SU-DHL-6 (cell line): Measurements from ENCODE around the gene SAPCD2.

ENCODE experiments used
- H2AFZ ChIP-seq: fragments of 200-600 bp; sonication (generic); 2 replicates; pipeline ENCODE4 v1.6.1; 2014; ENCODE audit warnings: low read depth, mild to moderate bottlenecking, moderate library complexity, mixed read lengths, antibody characterized with exemption, low read length; ENCODE audit not compliant: severe bottlenecking
- H3F3A ChIP-seq: fragments of 200-600 bp; shearing (Covaris generic); 2 replicates; pipeline ENCODE4 v1.6.0; 2016; ENCODE audit warnings: antibody characterized with exemption, mild to moderate bottlenecking; ENCODE audit not compliant: insufficient read depth
- H3K27ac ChIP-seq: fragments of 200-600 bp; sonication (generic); 2 replicates; pipeline ENCODE4 v1.5.1; 2016; ENCODE audit warnings: low read depth, mild to moderate bottlenecking, low read length, moderate library complexity, mixed read lengths
- H3K27me3 ChIP-seq: fragments of 200-600 bp; sonication (generic), shearing (Covaris generic); 2 replicates; pipeline ENCODE4 v1.6.0; 2014; ENCODE audit warnings: mild to moderate bottlenecking, low read length
- H3K36me3 ChIP-seq: fragments of 200-600 bp; sonication (generic); 2 replicates; pipeline ENCODE4 v1.6.1; 2014; ENCODE audit warnings: mild to moderate bottlenecking, low read length, mixed read lengths
- H3K4me2 ChIP-seq: fragments of 300-600, 200-600 bp; shearing (Covaris generic), sonication (generic); 2 replicates; pipeline ENCODE4 v1.6.0; 2014; ENCODE audit warnings: low read length, low read depth, mild to moderate bottlenecking; ENCODE audit not compliant: poor library complexity, severe bottlenecking
- H3K4me3 ChIP-seq: fragments of 200-600 bp; sonication (generic); 2 replicates; pipeline ENCODE4 v1.5.1; 2014; ENCODE audit warnings: antibody characterized with exemption, low read length, mild to moderate bottlenecking, mixed read lengths; ENCODE audit not compliant: insufficient read depth, poor library complexity, severe bottlenecking
- H3K79me2 ChIP-seq: fragments of 200-600 bp; sonication (generic); 2 replicates; pipeline ENCODE4 v1.6.1; 2014; ENCODE audit warnings: mild to moderate bottlenecking, low read length, moderate library complexity; ENCODE audit not compliant: insufficient read depth
- H3K9ac ChIP-seq: fragments of 200-600 bp; sonication (generic); 2 replicates; pipeline ENCODE4 v1.7.0; 2014; ENCODE audit warnings: mild to moderate bottlenecking, low read length
- H3K9me2 ChIP-seq: fragments of 200-600 bp; sonication (generic); replicated peaks from 2 replicates; pipeline ENCODE4 v1.6.1; 2014; ENCODE audit warnings: low read length; ENCODE audit not compliant: insufficient read depth
- H3K9me3 ChIP-seq: fragments of 200-600 bp; sonication (generic); 2 replicates; pipeline ENCODE4 v1.6.1; 2014; ENCODE audit warnings: low read length, mixed read lengths; ENCODE audit not compliant: insufficient read depth
- H4K20me1 ChIP-seq: fragments of 200-600 bp; sonication (generic); 2 replicates; pipeline ENCODE4 v1.6.1; 2014; ENCODE audit warnings: low read depth, mild to moderate bottlenecking, antibody characterized with exemption, low read length, moderate library complexity, mixed read lengths
- EZH2phosphoT487 ChIP-seq: fragments of 200-600 bp; sonication (generic), shearing (Covaris generic); conservative IDR thresholded peaks from 2 replicates; pipeline ENCODE4 v1.6.1; 2018; ENCODE audit warnings: mild to moderate bottlenecking, antibody characterized with exemption, low read length, moderate library complexity, mixed read lengths
- TF ChIP-seq, protein P1 (sequence below): fragments of 200-600 bp; sonication (generic); IDR thresholded peaks from one replicate; pipeline ENCODE4 v1.5.1; 2017; ENCODE audit warnings: antibody characterized with exemption, mild to moderate bottlenecking, low read length, moderate library complexity; ENCODE audit not compliant: insufficient read depth, poor library complexity, severe bottlenecking

Gene SAPCD2

DNA sequence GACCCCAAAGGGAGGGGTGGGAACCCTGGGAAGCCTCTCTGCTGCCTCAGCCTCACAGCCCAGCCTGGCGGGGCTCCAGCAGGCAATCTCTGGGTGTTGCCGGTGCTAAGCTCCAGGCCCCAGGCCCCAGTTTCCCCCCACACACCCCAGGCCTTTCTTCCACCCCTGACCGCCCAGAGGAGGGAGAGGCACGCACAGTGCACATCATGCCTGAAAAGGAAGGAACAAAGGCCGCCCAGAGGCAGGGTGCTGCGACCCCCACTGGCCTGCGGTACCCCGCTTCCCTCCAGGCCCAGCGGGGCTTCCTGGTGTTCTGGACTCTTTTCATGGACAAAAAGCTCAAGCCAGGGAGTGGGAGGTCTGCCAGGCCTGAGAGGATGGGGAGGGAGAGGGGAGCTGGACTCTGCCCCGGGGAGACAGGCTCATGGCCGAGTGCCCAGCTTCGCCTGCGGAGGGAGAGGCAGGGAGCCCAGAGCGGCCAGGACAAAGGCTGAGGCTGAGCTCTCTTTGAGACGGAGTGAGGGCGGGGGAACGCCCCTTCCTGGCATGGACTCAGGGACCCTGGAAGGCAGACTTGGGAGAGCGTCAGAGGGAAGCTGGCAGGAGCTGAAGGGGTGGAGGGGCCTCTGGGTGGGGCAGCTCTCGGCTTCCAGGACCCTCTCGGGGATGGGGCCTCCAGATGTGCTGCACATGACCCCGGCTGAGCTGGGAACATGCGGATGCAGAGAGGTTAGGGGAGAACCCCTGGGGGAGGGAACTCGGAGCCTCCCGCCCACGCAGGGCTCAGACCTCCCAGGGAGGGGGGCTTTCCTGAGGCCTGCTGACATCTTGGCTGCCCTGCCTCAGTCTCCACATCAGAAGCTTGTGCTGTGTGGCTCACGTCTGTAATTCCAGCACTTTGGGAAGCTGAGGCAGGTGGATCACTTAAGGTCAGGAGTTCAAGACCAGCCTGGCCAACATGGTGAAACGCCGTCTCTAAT is 14.7 kb downstream of the SAPCD2 start:
- no peak overlapping the region for H3K4me2 ChIP-seq
- TF ChIP-seq, protein P1, sequence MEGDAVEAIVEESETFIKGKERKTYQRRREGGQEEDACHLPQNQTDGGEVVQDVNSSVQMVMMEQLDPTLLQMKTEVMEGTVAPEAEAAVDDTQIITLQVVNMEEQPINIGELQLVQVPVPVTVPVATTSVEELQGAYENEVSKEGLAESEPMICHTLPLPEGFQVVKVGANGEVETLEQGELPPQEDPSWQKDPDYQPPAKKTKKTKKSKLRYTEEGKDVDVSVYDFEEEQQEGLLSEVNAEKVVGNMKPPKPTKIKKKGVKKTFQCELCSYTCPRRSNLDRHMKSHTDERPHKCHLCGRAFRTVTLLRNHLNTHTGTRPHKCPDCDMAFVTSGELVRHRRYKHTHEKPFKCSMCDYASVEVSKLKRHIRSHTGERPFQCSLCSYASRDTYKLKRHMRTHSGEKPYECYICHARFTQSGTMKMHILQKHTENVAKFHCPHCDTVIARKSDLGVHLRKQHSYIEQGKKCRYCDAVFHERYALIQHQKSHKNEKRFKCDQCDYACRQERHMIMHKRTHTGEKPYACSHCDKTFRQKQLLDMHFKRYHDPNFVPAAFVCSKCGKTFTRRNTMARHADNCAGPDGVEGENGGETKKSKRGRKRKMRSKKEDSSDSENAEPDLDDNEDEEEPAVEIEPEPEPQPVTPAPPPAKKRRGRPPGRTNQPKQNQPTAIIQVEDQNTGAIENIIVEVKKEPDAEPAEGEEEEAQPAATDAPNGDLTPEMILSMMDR, result no peak
- TF ChIP-seq EZH2phosphoT487, result no peak
- H3K27ac ChIP-seq, result no peak overlapping the region
- H3K27me3 ChIP-seq, result no peaks in the 10 kb centered on the region
- no peaks in the 10 kb centered on the region for H3K36me3 ChIP-seq
- no peaks in the 10 kb centered on the region for H3K9me2 ChIP-seq
- no peak overlapping the region for H3K4me3 ChIP-seq
- no peak overlapping the region for H3K9ac ChIP-seq
- no peaks in the 10 kb centered on the region for H3F3A ChIP-seq
- H3K79me2 ChIP-seq, result no peaks in the 10 kb centered on the region
- no peak overlapping the region for H2AFZ ChIP-seq
- H4K20me1 ChIP-seq, result no peaks in the 10 kb centered on the region
- H3K9me3 ChIP-seq, result no peaks in the 10 kb centered on the region

DNA sequence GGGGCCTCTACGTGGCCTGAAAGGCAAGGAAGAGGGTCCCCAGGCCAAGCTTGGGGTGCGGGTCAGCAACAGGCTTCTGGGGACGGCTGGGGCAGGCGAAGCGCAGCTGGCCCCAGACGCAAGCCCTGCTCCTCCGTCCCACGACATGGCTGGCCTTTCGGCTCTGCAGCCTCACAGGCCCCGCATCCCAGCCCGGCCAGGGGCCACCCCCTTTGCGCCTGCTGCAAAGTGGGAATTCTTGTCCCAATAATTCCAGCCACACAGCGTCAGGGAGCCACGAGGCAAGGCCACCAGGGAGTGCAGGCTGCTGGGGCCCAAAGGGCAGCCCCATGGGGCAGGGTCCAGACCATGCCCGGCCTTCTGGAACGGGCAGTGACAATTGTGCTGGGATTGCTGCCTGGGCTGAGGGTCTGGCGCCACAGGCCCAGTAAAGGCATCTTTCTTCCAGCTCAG is 15.4 kb downstream of the SAPCD2 start:
- H3K27ac ChIP-seq, result no peak overlapping the region
- no peak overlapping the region for H2AFZ ChIP-seq
- H4K20me1 ChIP-seq, result no peaks in the 10 kb centered on the region
- no peak for TF ChIP-seq EZH2phosphoT487
- TF ChIP-seq, protein P1, result no peak
- no peak overlapping the region for H3K4me2 ChIP-seq
- H3K36me3 ChIP-seq, result no peaks in the 10 kb centered on the region
- H3K79me2 ChIP-seq, result no peaks in the 10 kb centered on the region
- H3K27me3 ChIP-seq, result no peaks in the 10 kb centered on the region
- H3K9ac ChIP-seq, result no peak overlapping the region
- H3K9me2 ChIP-seq, result no peaks in the 10 kb centered on the region
- no peak overlapping the region for H3K4me3 ChIP-seq
- H3F3A ChIP-seq, result no peaks in the 10 kb centered on the region
- H3K9me3 ChIP-seq, result no peaks in the 10 kb centered on the region

DNA sequence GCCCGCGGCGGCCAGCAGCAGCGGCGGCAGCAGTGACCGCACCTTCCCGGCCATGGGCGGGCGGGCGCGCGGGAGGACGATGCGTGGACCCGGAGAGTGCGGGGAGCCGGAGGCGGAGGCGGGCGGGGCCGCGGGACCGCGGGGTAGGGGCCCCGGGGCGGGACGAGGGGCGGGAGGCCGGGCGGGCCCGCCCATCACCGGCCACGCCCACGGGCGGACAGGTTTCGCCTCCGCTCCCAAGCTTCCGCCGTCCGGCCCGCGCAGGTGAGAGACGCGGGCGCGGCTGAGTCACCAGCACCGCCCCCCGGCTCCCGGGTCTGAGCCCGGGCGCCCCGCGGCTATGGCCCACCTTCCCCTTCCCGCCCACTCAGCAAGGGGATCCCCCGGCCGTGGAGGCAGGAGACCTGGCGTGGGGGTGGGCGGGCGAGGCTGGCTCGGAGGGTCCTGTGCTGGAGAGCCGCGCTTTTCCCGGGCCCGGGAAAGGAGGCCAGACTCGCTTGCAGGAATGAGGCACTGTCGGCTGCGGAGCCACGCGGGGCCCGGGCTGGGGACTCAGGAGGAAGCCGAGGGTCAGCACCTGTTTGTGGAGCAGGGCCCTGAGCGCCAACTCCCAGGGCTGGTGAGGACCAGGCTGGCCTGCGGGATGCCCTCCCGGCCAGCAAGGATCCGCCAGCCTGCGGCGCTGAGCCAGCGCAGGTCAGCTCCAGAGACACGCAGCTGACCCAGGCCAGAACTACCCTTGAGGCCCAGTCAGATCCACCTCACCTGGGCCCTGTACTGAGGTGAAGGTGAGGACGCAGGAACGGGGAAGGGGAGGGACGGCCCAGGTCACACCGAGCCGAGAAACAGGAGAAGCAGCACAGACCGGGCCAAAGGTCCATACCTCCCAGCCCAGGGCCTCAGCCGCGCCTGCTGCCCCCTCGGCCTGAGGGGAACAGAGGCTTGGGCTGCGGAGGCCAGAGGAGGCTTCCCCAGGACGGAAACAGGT is 16.1 kb downstream of the SAPCD2 start, which contains the start of gene ENTPD2:
Gene ENTPD2, minus strand, starts transcription at position 118 of the 988 bp plus-strand sequence. Its CDS starts 64 bp downstream, at position 54.
- Histone ChIP-seq H3K79me2 (no peaks in the 10 kb centered on the region), H3K27me3 (no peaks in the 10 kb centered on the region), H3K9me2 (no peaks in the 10 kb centered on the region), H3K4me3 (no peak within 1 kb of the TSS), H3K4me2 (no peak within 1 kb of the TSS), H3K9ac (no peak within 1 kb of the TSS), H3K27ac (no peak within 1 kb of the TSS), H2AFZ (no peak within 1 kb of the TSS), H3F3A (no peaks in the 10 kb centered on the region), H3K36me3 (no peaks in the 10 kb centered on the region), H3K9me3 (no peaks in the 10 kb centered on the region), H4K20me1 (no peaks in the 10 kb centered on the region)
- TF ChIP-seq, protein P1, result no peak
- no peak for TF ChIP-seq EZH2phosphoT487
